GM19324 (cell line): ENCODE measurements around the gene DEFB116.
"Not testable (repeated sequence)": the region's sequence is repeated elsewhere in the genome, so short reads cannot be mapped to it uniquely, and the experiment has no call there.

Experiments
- ATAC-seq: cut with Tn5 transposase; IDR thresholded peaks from one replicate; pipeline ENCODE4 v1.9.1; 2021; ENCODE audit warnings: mild to moderate bottlenecking, moderate library complexity; ENCODE audit not compliant: unreplicated experiment, low FRiP score

Gene DEFB116

GRCh38 chr20:31308535-31309162 is at the start of gene DEFB116:
Gene DEFB116, minus strand, starts transcription at chr20:31308585. Its CDS starts 0 bp downstream, at chr20:31308585.
- no peak for ATAC-seq

GRCh38 chr20:31355981-31356380 is 47.6 kb upstream of the DEFB116 start:
- ATAC-seq: no peak

DNA sequence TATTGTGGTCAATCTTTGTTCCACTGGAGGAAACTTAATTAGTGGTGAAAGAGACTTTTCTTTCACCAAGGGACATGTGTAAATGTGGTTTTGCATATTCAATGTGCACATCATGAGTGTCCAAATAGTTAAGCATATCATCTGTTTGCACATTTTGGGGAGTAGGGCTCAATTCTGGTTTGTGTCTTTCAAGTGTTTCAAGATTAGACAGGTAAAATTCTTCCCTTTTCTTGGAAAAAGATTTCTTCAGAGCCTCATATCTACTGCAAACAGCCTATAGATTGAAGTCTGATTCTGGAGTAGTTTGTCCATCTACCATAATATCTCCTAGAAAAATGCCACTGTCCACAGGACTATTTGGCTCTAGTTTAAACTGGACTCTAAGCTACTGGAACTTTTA is 33.1 kb upstream of the DEFB116 start:
- no peak for ATAC-seq

GRCh38 chr20:31330893-31331292 is 22.5 kb upstream of the DEFB116 start:
- no peak for ATAC-seq

DNA sequence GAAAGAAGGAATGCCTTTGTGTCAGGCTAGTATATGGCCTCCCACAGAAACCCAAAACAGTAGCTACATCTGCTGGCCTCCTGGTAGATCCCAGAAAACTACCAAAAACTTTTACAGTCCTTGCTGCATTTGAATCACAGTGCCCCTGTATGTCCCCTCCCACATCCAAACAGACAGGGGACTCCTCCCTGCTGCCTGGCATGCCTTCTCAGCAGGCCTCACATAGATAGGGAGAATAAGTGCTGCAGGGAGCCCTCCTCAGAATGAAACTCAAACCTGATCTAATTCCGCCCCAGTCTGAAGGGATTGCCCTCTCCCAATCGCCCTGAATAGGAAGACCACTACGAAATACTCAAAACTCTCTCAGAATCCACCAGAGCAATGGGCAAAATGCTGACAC is 14.1 kb upstream of the DEFB116 start:
- ATAC-seq: no peak

DNA sequence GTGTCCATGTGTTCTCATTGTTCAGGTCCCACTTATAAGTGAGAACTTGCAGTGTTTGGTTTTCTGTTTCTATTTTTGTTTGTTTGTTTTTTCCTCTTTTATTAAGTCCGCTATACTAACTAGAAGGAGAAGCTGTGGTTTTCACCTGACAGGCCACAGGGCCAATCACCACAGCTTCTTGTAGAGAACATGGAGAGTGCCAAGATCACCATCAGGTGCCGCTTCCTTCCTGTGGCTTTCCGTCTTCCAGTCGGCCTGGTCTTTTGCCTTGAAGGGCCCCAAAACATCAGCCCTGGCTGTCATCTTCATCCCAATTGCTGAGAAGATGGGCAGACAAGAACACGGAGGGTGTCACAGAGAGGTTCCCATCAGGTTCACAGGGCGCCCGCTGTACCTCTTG is 23.4 kb downstream of the DEFB116 start:
- not testable (repeated sequence) for ATAC-seq

- no peak for ATAC-seq
Measured at GRCh38 chr20:31278178-31278577, 30.2 kb downstream of the DEFB116 start.

DNA sequence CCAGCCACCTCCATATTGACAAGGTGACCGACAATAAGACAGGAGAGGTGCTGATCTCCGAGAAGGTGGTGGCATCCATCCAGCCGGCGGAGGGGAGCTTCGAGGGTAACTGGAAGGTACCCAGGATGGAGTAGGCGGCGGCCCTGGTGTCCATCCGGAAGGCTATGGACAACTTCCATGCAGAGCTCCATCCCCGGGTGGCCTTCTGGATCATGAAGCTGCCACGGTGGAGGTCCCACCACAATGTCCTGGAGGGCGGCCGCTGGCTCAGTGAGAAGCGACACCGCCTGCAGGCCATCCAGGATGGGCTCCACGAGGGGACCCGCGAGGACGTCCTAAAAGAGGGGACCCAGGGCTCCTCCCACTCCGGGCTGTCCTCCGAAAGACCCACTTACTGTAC is 33.9 kb downstream of the DEFB116 start:
- no peak for ATAC-seq

GRCh38 chr20:31260326-31260932 is 48.0 kb downstream of the DEFB116 start:
- ATAC-seq: no peak

DNA sequence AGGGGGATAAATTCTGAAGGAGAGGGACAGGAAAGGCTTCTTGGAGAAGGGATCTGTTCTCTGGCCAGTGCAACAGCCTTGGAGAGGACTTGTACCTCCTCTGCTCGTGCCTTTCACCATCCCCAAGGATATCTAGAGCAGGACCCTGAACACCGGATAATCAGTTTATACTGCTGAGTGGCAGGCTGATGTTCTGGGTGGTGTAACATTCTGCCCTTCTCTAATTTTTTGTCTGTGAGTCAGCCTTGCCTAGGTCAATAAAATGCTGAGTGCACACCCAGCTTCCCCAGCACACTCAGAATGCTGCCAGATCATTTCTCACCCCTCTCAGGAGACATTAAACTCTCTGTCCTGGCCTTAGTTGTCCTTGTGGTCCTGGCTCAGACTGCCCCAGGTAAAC is 51.0 kb downstream of the DEFB116 start, which contains the start of gene DEFB115:
TSS of gene DEFB115 (plus strand) at position 301 of the 400 bp plus-strand sequence. CDS start at position 301, 0 bp downstream.
- no peak for ATAC-seq

GRCh38 chr20:31256959-31257358 is 51.4 kb downstream of the DEFB116 start:
- no peak for ATAC-seq
